SK-N-SH treated with all-trans-retinoic acid at 6 μM for 48 hours (cell line): ENCODE measurements around the gene SLC35F4.

Source experiments
- ATAC-seq: fragments of 200-7000 bp; cut with Tn5 transposase; 3 replicates; pipeline ENCODE4 v1.9.1; 2020; ENCODE audit warnings: mild to moderate bottlenecking, moderate library complexity
- ARNTL ChIP-seq: fragments of 450-650 bp; formaldehyde crosslinking; IDR thresholded peaks from 2 replicates; pipeline ENCODE4 v1.5.0; 2020; ENCODE audit warnings: low read depth, mild to moderate bottlenecking, moderate library complexity, borderline replicate concordance
- BACH2 ChIP-seq: fragments of 250-450 bp; sonication (Bioruptor Pico); IDR thresholded peaks from 2 replicates; pipeline ENCODE4 v1.9.0; 2021; ENCODE audit warnings: mild to moderate bottlenecking, borderline replicate concordance
- CSDC2 ChIP-seq: fragments of 250-450 bp; sonication (Bioruptor Pico); IDR thresholded peaks from 2 replicates; pipeline ENCODE4 v1.5.0; 2020; ENCODE audit warnings: mild to moderate bottlenecking, moderate library complexity
- ESRRG ChIP-seq: fragments of 250-450 bp; sonication (Bioruptor Pico); IDR thresholded peaks from 2 replicates; pipeline ENCODE4 v1.6.1; 2021; ENCODE audit warnings: mild to moderate bottlenecking
- GLIS3 ChIP-seq: fragments of 250-450 bp; sonication (Bioruptor Pico); IDR thresholded peaks from 2 replicates; pipeline ENCODE4 v1.5.0; 2020; ENCODE audit warnings: mild to moderate bottlenecking, moderate library complexity
- ISL1 ChIP-seq: fragments of 250-450 bp; sonication (Bioruptor Pico); IDR thresholded peaks from 2 replicates; pipeline ENCODE4 v2.1.2; 2022; ENCODE audit warnings: mild to moderate bottlenecking, moderate library complexity
- OSR1 ChIP-seq: fragments of 250-450 bp; sonication (Bioruptor Pico); IDR thresholded peaks from 2 replicates; pipeline ENCODE4 v1.8.0; 2022; ENCODE audit warnings: moderate library complexity, mild to moderate bottlenecking, inconsistent platforms
- PPARA ChIP-seq: fragments of 250-450 bp; sonication (Bioruptor Pico); IDR thresholded peaks from 2 replicates; pipeline ENCODE4 v1.5.0; 2020; ENCODE audit warnings: mild to moderate bottlenecking, borderline replicate concordance
- RARB ChIP-seq: fragments of 250-450 bp; sonication (Bioruptor Pico); IDR thresholded peaks from 2 replicates; pipeline ENCODE4 v1.8.0; 2021; ENCODE audit warnings: mild to moderate bottlenecking, moderate library complexity
- SNAI2 ChIP-seq: fragments of 250-450 bp; sonication (Bioruptor Pico); IDR thresholded peaks from 2 replicates; pipeline ENCODE4 v1.5.0; 2020; ENCODE audit warnings: mild to moderate bottlenecking, moderate library complexity
- TCF4 ChIP-seq: fragments of 250-450 bp; sonication (Bioruptor Pico); IDR thresholded peaks from 2 replicates; pipeline ENCODE4 v1.8.0; 2021; ENCODE audit warnings: mild to moderate bottlenecking, moderate library complexity, borderline replicate concordance
- TOX ChIP-seq: fragments of 250-450 bp; sonication (Bioruptor Pico); IDR thresholded peaks from 2 replicates; pipeline ENCODE4 v1.8.0; 2021; ENCODE audit warnings: mild to moderate bottlenecking, moderate library complexity, borderline replicate concordance
- ZC3H10 ChIP-seq: fragments of 250-450 bp; sonication (Bioruptor Pico); IDR thresholded peaks from 2 replicates; pipeline ENCODE4 v1.5.1; 2021; ENCODE audit warnings: mild to moderate bottlenecking, moderate library complexity
- ZFP3 ChIP-seq: fragments of 250-450 bp; sonication (Bioruptor Pico); IDR thresholded peaks from 2 replicates; pipeline ENCODE4 v1.5.0; 2020; ENCODE audit warnings: mild to moderate bottlenecking, moderate library complexity
- ZNF565 ChIP-seq: fragments of 450-650 bp; formaldehyde crosslinking; conservative IDR thresholded peaks from 2 replicates; pipeline ENCODE4 v1.5.0; 2020; ENCODE audit warnings: low read depth, mild to moderate bottlenecking, moderate library complexity
- ZNF8 ChIP-seq: fragments of 450-650 bp; formaldehyde crosslinking; IDR thresholded peaks from 2 replicates; pipeline ENCODE4 v1.5.0; 2020; ENCODE audit warnings: mild to moderate bottlenecking, moderate library complexity
- TF ChIP-seq, protein P1 (sequence below): fragments of 250-450 bp; sonication (Bioruptor Pico); IDR thresholded peaks from 2 replicates; pipeline ENCODE4 v1.8.0; 2021; ENCODE audit warnings: low read depth, mild to moderate bottlenecking, moderate library complexity, borderline replicate concordance
- TF ChIP-seq, protein P2 (sequence below): fragments of 250-450 bp; sonication (Bioruptor Pico); IDR thresholded peaks from 2 replicates; pipeline ENCODE4 v1.5.1; 2020; ENCODE audit warnings: low read depth, mild to moderate bottlenecking, moderate library complexity
- TF ChIP-seq, protein P3 (sequence below): fragments of 250-450 bp; sonication (Bioruptor Pico); IDR thresholded peaks from 2 replicates; pipeline ENCODE4 v1.5.0; 2020; ENCODE audit warnings: mild to moderate bottlenecking, moderate library complexity
- TF ChIP-seq, protein P4 (sequence below): fragments of 250-450 bp; sonication (Bioruptor Pico); IDR thresholded peaks from 2 replicates; pipeline ENCODE4 v1.5.1; 2021; ENCODE audit warnings: mild to moderate bottlenecking, moderate library complexity
- TF ChIP-seq, protein P5 (sequence below): fragments of 250-450 bp; sonication (Bioruptor Pico); IDR thresholded peaks from 2 replicates; pipeline ENCODE4 v1.8.0; 2020; ENCODE audit warnings: mild to moderate bottlenecking, moderate library complexity, borderline replicate concordance

The SLC35F4 gene

DNA sequence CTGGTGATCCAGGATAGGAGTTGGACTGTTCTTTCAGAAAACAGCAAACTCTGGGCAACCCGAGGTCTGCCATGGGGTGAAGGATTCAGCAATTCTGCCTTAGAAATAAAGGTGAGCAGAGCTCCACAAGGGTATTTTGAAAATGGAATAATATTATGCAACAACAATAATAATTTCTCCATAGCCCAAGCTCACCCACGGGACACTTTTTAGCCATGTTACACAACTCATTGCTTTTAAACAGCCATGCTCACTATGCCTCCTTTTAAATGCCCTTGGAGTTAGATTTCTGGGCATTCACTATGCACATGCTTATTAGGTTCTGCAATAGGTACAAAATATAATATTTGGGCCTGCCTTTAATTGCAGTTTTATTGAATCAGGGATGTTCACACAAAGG, 37.2 kb downstream of the SLC35F4 start:
- ATAC-seq: no peak
- TF ChIP-seq ZNF565 (no peak), TOX (CRISPR knock-in tag) (no peak), ZFP3 (CRISPR knock-in tag) (no peak), ISL1 (CRISPR knock-in tag) (no peak), ARNTL (no peak), SNAI2 (CRISPR knock-in tag) (no peak), TCF4 (CRISPR knock-in tag) (no peak), GLIS3 (CRISPR knock-in tag) (no peak), CSDC2 (CRISPR knock-in tag) (no peak), OSR1 (CRISPR knock-in tag) (no peak), PPARA (CRISPR knock-in tag) (no peak)
- TF ChIP-seq, protein P1, sequence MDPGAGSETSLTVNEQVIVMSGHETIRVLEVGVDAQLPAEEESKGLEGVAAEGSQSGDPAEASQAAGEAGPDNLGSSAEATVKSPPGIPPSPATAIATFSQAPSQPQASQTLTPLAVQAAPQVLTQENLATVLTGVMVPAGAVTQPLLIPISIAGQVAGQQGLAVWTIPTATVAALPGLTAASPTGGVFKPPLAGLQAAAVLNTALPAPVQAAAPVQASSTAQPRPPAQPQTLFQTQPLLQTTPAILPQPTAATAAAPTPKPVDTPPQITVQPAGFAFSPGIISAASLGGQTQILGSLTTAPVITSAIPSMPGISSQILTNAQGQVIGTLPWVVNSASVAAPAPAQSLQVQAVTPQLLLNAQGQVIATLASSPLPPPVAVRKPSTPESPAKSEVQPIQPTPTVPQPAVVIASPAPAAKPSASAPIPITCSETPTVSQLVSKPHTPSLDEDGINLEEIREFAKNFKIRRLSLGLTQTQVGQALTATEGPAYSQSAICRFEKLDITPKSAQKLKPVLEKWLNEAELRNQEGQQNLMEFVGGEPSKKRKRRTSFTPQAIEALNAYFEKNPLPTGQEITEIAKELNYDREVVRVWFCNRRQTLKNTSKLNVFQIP (CRISPR knock-in tag): no peak
- TF ChIP-seq, protein P2, sequence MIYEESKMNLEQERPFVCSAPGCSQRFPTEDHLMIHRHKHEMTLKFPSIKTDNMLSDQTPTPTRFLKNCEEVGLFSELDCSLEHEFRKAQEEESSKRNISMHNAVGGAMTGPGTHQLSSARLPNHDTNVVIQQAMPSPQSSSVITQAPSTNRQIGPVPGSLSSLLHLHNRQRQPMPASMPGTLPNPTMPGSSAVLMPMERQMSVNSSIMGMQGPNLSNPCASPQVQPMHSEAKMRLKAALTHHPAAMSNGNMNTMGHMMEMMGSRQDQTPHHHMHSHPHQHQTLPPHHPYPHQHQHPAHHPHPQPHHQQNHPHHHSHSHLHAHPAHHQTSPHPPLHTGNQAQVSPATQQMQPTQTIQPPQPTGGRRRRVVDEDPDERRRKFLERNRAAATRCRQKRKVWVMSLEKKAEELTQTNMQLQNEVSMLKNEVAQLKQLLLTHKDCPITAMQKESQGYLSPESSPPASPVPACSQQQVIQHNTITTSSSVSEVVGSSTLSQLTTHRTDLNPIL (CRISPR knock-in tag): no peak
- TF ChIP-seq, protein P3, sequence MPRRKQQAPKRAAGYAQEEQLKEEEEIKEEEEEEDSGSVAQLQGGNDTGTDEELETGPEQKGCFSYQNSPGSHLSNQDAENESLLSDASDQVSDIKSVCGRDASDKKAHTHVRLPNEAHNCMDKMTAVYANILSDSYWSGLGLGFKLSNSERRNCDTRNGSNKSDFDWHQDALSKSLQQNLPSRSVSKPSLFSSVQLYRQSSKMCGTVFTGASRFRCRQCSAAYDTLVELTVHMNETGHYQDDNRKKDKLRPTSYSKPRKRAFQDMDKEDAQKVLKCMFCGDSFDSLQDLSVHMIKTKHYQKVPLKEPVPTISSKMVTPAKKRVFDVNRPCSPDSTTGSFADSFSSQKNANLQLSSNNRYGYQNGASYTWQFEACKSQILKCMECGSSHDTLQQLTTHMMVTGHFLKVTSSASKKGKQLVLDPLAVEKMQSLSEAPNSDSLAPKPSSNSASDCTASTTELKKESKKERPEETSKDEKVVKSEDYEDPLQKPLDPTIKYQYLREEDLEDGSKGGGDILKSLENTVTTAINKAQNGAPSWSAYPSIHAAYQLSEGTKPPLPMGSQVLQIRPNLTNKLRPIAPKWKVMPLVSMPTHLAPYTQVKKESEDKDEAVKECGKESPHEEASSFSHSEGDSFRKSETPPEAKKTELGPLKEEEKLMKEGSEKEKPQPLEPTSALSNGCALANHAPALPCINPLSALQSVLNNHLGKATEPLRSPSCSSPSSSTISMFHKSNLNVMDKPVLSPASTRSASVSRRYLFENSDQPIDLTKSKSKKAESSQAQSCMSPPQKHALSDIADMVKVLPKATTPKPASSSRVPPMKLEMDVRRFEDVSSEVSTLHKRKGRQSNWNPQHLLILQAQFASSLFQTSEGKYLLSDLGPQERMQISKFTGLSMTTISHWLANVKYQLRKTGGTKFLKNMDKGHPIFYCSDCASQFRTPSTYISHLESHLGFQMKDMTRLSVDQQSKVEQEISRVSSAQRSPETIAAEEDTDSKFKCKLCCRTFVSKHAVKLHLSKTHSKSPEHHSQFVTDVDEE (CRISPR knock-in tag): no peak
- TF ChIP-seq, protein P4, sequence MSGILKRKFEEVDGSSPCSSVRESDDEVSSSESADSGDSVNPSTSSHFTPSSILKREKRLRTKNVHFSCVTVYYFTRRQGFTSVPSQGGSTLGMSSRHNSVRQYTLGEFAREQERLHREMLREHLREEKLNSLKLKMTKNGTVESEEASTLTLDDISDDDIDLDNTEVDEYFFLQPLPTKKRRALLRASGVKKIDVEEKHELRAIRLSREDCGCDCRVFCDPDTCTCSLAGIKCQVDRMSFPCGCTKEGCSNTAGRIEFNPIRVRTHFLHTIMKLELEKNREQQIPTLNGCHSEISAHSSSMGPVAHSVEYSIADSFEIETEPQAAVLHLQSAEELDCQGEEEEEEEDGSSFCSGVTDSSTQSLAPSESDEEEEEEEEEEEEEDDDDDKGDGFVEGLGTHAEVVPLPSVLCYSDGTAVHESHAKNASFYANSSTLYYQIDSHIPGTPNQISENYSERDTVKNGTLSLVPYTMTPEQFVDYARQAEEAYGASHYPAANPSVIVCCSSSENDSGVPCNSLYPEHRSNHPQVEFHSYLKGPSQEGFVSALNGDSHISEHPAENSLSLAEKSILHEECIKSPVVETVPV: no peak
- TF ChIP-seq, all 23 proteins: peak for 0

DNA sequence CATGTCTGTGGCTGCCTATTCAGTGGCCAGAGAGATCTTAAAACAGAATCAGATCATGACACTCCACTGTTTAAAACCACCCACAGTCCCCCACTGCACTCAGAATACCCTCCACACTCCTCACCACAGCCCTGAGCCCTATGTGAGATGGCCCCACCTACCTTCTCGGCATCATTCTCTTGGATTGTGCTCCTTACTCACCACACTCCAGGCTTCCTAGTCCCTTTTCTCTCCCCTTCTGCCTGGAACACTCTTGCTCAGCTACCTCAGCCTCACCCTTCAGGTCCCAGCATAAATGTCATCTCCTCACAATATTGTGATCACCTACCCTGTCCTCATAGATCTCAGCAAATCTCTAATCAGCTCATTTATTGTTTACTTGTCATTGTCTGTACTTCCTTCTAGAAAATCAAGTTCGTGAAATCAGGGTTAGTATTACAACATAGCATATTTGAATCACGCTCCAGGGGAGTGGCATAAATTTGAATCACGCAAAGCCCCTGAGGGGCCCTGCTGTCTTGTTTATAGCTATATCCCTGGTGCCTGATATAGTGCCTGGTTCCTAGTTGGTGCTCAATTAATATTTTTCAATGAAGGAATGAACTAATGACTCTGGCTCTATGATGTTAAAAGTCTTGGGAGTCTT, 42.8 kb downstream of the SLC35F4 start:
- no peak for ATAC-seq
- TF ChIP-seq BACH2 (CRISPR knock-in tag) (no peak), ZC3H10 (no peak), SNAI2 (CRISPR knock-in tag) (no peak), ARNTL (no peak), ESRRG (no peak), TOX (CRISPR knock-in tag) (no peak), ZNF8 (CRISPR knock-in tag) (no peak), PPARA (CRISPR knock-in tag) (no peak), OSR1 (CRISPR knock-in tag) (no peak), RARB (CRISPR knock-in tag) (no peak), ISL1 (CRISPR knock-in tag) (no peak)
- TF ChIP-seq, protein P1 (CRISPR knock-in tag): no peak
- TF ChIP-seq, protein P5, sequence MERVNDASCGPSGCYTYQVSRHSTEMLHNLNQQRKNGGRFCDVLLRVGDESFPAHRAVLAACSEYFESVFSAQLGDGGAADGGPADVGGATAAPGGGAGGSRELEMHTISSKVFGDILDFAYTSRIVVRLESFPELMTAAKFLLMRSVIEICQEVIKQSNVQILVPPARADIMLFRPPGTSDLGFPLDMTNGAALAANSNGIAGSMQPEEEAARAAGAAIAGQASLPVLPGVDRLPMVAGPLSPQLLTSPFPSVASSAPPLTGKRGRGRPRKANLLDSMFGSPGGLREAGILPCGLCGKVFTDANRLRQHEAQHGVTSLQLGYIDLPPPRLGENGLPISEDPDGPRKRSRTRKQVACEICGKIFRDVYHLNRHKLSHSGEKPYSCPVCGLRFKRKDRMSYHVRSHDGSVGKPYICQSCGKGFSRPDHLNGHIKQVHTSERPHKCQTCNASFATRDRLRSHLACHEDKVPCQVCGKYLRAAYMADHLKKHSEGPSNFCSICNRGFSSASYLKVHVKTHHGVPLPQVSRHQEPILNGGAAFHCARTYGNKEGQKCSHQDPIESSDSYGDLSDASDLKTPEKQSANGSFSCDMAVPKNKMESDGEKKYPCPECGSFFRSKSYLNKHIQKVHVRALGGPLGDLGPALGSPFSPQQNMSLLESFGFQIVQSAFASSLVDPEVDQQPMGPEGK: no peak
- TF ChIP-seq, protein P2 (CRISPR knock-in tag): no peak
- TF ChIP-seq, protein P3 (CRISPR knock-in tag): no peak
- TF ChIP-seq, protein P4: no peak
